Adipocyte (in vitro differentiated cells): ENCODE data around the gene ISCA2.

Experiments
- DNase-seq: peaks from one replicate; pipeline ENCODE4 v3.0.0-alpha.2; 2015; ENCODE audit warnings: low read depth
- H3K27me3 ChIP-seq: replicated peaks from 2 replicates; pipeline ENCODE4 v1.7.0; 2013; ENCODE audit warnings: mild to moderate bottlenecking, low read length, moderate library complexity; ENCODE audit not compliant: control insufficient read depth, insufficient read depth
- H3K36me3 ChIP-seq: 2 replicates; pipeline ENCODE4 v1.7.0; 2013; ENCODE audit warnings: low read length, mild to moderate bottlenecking, moderate library complexity; ENCODE audit not compliant: control insufficient read depth, insufficient read depth, severe bottlenecking
- H3K4me1 ChIP-seq: 2 replicates; pipeline ENCODE4 v1.7.0; 2013; ENCODE audit warnings: mild to moderate bottlenecking, low read length, moderate library complexity; ENCODE audit not compliant: control insufficient read depth, insufficient read depth
- H3K4me3 ChIP-seq: 2 replicates; pipeline ENCODE4 v1.7.0; 2013; ENCODE audit warnings: mild to moderate bottlenecking, low read length, moderate library complexity
- H3K9ac ChIP-seq: 2 replicates; pipeline ENCODE4 v1.7.0; 2013; ENCODE audit warnings: mild to moderate bottlenecking, low read length, moderate library complexity
- H3K9me3 ChIP-seq: 2 replicates; pipeline ENCODE4 v1.7.0; 2013; ENCODE audit warnings: mild to moderate bottlenecking, low read length, moderate library complexity; ENCODE audit not compliant: control insufficient read depth

The ISCA2 gene

DNA sequence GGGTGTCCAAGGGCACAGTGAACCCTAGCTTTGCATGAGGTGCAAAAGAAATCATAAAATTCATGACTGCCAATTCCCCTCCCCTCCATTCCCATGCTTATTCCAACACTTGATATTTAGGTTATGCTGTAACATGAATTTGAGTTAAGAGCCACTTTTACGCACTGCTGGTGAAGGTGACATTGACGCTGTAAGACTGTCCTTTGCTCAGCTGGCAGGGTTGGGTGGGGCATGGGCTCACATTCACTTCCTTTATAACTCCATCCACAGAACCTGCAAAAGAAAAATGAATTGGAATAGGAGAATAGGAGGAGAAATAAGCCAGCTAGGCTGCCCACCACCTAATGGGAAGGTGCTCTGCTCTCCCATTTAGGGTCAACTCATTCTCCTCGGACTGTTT lies 7.4 kb upstream of the ISCA2 start:
- H3K9ac ChIP-seq: no peak overlapping the region
- peaks cover 67% of the 10 kb centered on the region for H3K4me1 ChIP-seq
- H3K36me3 ChIP-seq: peaks cover 45% of the 10 kb centered on the region
- no peaks in the 10 kb centered on the region for H3K9me3 ChIP-seq
- H3K4me3 ChIP-seq: peak overlapping the region; percentile 5
- no peaks in the 10 kb centered on the region for H3K27me3 ChIP-seq
- no peak for DNase-seq

DNA sequence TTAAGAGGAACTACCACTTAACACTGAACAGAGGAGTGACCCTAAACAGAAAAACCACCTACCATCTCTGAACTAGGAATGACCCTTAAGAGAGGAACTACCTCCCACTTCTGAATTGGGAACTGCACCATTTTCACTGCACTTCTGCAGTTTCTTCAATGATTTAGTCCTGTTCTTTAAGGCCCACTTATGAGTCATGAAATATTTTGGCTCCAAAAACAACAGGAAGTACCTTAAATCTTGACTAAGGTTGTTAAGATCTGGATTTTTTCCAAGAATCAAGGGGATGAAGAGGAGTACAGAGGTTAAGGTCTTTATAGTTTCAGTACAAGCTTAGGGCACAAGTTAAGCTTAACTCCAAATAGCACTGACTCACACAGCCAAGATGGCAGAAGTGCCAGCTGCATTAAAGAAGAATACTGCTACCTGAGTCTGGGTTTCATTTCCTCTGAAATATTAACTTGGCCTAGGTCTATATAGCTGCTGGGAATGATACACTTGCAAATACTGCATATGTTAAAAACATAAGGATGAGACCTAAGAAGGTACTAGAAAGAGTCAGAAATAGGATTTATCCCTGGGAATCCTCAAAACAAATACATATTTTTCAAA lies 4.7 kb upstream of the ISCA2 start:
- peak; percentile 56 for DNase-seq
- no peaks in the 10 kb centered on the region for H3K9me3 ChIP-seq
- peaks cover 22% of the 10 kb centered on the region for H3K36me3 ChIP-seq
- H3K9ac ChIP-seq: no peak overlapping the region
- H3K4me1 ChIP-seq: peaks cover 55% of the 10 kb centered on the region
- no peak overlapping the region for H3K4me3 ChIP-seq
- H3K27me3 ChIP-seq: no peaks in the 10 kb centered on the region

DNA sequence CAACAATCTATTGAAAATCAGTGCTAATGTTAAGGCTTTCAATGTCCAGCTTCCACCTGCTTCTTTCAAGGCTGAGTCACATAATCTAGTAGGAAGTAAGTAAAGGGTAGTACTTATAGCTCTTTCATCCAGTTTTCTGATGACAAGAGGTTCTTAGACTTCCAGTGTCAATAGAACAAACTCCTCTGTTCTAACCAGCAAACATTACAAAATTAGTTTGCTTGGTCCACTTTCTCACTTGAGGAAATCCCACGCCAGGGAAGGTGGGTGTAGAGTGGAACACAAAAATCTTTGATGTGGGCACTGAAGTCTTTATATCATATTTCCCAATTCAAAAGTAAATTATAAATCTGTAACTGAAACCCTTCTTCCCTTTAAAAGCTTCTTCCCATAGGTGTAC lies 3.1 kb upstream of the ISCA2 start:
- Histone ChIP-seq H3K9me3 (no peaks in the 10 kb centered on the region), H3K27me3 (no peaks in the 10 kb centered on the region), H3K4me1 (peaks cover 58% of the 10 kb centered on the region), H3K9ac (no peak overlapping the region), H3K4me3 (no peak overlapping the region), H3K36me3 (peaks cover 13% of the 10 kb centered on the region)
- no peak for DNase-seq

DNA sequence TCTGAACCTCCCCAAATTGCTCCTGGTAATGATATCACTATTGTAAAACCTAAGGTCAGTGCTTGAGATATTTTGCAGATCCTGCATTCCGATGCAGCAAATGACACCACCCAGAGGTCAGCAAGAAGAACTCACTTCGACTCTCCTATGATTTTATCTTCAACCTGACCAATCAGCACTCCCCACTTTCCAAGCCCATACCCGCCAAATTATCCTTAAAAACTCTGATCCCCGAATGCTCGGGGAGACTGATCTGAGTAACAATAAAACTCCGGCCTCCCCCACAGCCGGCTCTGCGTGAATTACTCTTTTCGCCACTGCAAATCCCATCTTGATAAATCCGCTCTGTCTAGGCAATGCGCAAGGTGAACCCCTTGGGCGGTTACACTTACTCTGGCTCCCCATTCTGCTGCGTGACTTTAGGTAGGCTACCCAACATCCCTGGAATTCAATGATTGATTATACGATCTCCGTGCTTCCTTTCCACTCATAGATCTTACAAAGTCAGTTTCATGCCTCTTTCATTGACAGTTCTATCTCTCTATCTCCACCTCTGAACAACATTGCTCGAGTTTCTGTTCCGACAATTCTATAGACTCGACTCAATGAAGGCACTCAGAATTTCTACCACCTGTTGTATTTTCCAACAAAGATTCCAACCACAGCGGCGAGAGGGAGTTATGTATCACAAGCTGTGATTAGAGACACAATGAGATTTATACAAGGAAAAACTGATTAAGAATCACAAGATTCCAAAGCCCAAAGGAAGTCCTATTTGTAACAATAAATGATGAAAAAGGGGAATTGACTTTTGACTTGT lies 1.4 kb upstream of the ISCA2 start:
- H3K9ac ChIP-seq: peak overlapping the region; percentile 92
- peak overlapping the region; percentile 84 for H3K4me3 ChIP-seq
- H3K27me3 ChIP-seq: no peaks in the 10 kb centered on the region
- peak; percentile 44 for DNase-seq
- H3K4me1 ChIP-seq: peaks cover 44% of the 10 kb centered on the region
- no peaks in the 10 kb centered on the region for H3K9me3 ChIP-seq
- H3K36me3 ChIP-seq: peaks cover 6% of the 10 kb centered on the region

DNA sequence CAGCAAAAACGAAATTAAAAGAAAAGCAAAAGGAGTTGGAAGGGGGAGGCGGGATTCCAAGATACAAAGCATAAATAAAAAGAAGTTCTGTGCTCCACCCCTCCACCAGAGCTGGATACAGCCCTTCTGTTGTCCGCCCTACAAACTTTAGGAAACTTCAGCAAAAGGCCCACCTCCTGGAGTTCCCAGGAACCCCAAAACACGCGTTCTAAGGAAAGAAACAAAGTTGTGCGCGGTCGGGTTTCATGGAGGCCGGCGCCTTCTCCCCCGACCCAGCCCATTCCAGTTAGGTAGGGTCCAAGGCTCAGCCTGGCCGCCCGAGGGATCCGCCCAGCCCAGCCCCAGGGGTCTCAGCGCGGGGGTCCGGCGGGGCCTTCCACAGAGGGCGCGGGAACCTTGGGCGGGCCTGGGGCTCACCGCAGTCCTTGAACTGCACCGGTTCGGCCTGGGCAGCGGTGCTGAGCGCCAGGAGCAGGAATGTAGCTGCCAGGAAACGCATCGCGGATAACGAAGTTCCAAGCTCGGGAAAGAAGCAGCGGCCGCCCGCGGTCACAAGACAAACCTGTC lies 706 bp upstream of the ISCA2 start, which contains the start of gene NPC2:
TSS of gene NPC2 (minus strand) at position 530 of the 567 bp plus-strand sequence. CDS start at position 499, 31 bp downstream.
- Histone ChIP-seq H3K9me3 (no peaks in the 10 kb centered on the region), H3K27me3 (no peaks in the 10 kb centered on the region), H3K9ac (peak within 1 kb of the TSS; percentile 96), H3K4me3 (peak within 1 kb of the TSS; percentile 97), H3K4me1 (peaks cover 41% of the 10 kb centered on the region), H3K36me3 (peaks cover 1% of the 10 kb centered on the region)
- peak; percentile 55 for DNase-seq

DNA sequence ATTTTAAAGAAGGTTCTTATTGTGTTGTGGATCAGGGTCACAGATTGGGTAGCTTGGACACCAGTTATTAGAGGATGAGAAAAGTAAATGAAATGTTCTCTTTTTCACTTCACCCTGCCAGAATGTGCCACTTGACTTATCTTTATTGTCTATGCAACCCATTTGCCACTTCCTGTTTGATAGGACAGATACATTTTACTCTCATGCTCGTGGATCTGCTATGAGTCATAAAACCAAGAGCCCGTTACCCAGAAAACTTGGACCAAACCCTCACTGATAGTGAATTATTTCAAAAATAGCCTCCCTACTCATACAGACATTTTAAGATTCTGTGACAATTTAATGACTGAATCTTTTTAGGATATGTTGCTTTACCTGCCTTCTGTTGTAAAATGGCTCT lies 1.8 kb downstream of the ISCA2 start:
- peaks cover 40% of the 10 kb centered on the region for H3K4me1 ChIP-seq
- no peak for DNase-seq
- H3K27me3 ChIP-seq: no peaks in the 10 kb centered on the region
- no peaks in the 10 kb centered on the region for H3K9me3 ChIP-seq
- H3K9ac ChIP-seq: no peak overlapping the region
- peaks cover 7% of the 10 kb centered on the region for H3K36me3 ChIP-seq
- no peak overlapping the region for H3K4me3 ChIP-seq

DNA sequence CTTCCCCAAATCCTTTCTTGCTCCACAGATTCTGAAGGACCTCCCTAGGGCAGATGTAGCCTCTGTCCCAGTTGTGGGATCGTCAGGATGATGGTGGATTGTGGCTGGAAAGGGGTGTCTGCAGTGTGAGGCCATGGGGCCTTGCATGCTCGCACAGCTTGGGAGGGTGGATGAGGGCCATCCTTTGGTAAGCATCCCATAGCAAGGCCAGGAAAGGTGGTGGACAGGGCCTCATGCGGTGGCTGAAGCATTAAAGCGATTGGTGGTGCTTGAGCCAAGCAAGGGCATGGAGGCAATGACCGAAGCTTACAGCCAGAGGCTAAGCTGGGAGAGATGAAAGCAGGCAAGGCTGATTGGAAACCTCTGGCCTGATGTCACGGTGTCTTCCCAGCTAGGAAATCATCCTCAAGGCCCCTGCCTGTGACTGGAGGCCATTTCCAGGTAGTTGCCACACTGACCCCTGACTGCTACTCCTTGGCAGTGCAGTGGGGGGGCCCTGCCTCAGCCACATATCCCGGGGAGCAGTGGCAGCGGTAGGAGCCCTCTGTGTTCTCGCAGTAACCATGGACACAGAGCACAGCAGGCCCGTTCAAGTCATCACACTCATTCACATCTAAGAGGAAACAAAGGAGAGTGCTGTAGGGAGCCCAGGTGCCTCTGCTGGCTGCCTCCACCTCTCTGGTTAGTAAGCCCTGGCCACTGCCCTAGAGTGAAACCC lies 7.0 kb downstream of the ISCA2 start:
- DNase-seq: no peak
- Histone ChIP-seq H3K4me3 (no peak overlapping the region), H3K27me3 (no peaks in the 10 kb centered on the region), H3K9me3 (no peaks in the 10 kb centered on the region), H3K36me3 (peaks cover 41% of the 10 kb centered on the region), H3K4me1 (peaks cover 12% of the 10 kb centered on the region), H3K9ac (no peak overlapping the region)

DNA sequence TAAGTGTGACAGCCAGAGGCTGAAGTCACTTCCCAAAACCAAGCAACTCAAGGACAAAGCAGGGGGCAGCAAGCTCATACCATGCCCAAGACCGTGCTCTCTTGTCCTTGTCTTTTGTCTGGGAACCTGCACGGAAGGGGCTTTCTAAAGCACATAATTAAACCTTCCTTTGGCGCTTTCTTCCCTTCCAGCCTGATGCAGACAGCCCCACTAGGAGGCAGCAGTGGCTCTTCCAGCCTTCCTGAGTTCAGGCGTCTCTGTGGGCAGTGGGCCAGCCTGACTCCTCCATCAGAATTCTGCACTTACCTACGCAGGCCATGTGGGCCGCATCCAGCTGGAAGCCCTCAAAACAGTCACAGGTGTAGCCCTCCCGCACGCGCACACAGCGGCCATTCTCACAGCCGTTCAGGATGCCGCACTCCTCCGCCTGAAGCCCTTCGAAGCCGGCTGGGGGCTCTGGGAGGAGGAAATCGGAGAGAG lies 7.6 kb downstream of the ISCA2 start:
- Histone ChIP-seq H3K4me1 (peaks cover 10% of the 10 kb centered on the region), H3K9ac (no peak overlapping the region), H3K27me3 (no peaks in the 10 kb centered on the region), H3K36me3 (peaks cover 42% of the 10 kb centered on the region), H3K4me3 (no peak overlapping the region), H3K9me3 (no peaks in the 10 kb centered on the region)
- DNase-seq: peak; percentile 81

DNA sequence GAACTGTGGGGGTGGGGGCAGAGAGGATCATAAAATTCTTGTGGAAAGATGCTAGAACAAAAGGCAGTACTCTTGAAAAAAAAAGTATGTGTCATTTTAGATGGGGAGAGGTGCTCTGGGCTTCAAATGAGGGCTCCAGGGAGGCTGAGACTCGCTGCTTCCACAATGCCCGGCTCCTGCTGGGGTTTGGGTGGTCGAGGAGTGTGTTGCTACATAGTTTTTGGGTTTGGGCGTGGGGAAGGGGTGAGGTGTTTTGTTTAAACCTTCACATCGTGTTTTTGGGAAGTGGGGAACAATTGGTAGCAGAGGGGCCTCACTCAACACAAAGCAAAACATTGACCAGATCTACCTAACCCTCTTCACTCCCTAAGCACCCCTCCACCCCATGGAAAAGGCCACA lies 8.1 kb downstream of the ISCA2 start:
- no peak overlapping the region for H3K4me3 ChIP-seq
- no peaks in the 10 kb centered on the region for H3K27me3 ChIP-seq
- peaks cover 47% of the 10 kb centered on the region for H3K36me3 ChIP-seq
- H3K9me3 ChIP-seq: no peaks in the 10 kb centered on the region
- H3K9ac ChIP-seq: no peak overlapping the region
- no peak for DNase-seq
- peaks cover 10% of the 10 kb centered on the region for H3K4me1 ChIP-seq

DNA sequence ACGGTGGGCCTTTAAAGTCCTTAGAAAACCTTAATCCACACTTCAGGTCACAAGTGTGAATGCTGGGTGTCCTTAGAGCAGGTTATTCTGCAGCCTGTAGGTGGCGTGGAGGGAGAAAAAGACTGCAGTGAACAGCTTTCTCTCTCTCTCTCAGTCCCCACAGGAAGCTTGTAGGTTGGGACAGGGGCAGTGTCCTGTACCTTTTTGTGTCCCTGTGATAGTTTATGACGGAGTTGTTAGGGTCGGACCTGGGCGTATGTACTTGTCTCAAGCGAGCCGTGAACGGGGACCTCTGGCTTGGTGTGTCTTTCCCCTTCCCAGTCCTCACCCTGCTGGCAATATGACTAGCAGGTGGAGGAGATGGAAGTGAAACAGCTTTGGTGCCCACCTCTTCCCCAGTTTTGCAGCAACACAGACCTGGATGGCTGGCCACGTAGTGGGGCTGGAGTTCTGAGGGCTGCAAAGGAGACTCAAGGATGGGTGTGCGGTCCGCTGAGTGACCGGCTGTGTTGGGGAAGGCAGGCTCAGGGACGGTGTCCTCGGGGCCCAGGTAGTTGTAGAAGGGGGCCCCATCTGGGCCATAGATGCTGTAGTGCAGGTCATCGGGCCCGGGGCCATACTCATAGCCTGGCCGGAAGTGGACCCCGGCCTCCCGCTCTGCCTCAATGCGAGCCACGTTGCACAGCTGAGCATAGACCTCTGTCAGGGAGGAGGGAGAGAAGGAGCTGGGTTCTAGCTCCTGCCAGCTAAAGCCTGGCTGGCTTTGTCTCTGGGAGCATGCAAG lies 8.9 kb downstream of the ISCA2 start:
- H3K27me3 ChIP-seq: no peaks in the 10 kb centered on the region
- DNase-seq: peak; percentile 25
- H3K9me3 ChIP-seq: no peaks in the 10 kb centered on the region
- peaks cover 55% of the 10 kb centered on the region for H3K36me3 ChIP-seq
- no peak overlapping the region for H3K4me3 ChIP-seq
- peaks cover 8% of the 10 kb centered on the region for H3K4me1 ChIP-seq
- no peak overlapping the region for H3K9ac ChIP-seq
